ENCODE results near the gene AGGF1.

The AGGF1 gene

DNA sequence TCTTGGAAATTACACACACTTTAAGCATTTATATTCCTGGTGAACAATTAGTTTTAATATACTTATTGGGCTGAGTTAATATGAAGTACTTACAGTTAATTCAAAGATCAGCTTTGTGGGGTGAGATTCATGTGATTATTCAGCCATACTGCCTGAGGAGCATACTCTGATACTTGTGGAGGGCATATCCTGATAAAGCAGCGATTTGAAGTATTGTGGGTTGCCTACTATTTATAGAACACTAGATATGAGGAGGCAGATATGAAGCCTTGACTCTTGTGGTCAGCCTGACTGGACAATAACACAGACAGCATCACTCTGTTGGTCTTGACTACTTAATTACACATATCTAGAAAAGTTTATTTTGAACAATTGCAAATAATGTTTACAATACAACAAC lies 27.0 kb upstream of the AGGF1 start:
- Histone ChIP-seq H3K9ac (ENCODE audit: low read depth, low read length) (no peak overlapping the region), H3K27me3 (ENCODE audit: control insufficient read depth, insufficient read depth, low read length) (no peaks in the 10 kb centered on the region), H3K4me1 (ENCODE audit: control insufficient read depth, insufficient read depth, low read length) (no peaks in the 10 kb centered on the region), H3K36me3 (ENCODE audit: control insufficient read depth, insufficient read depth, low read length) (no peaks in the 10 kb centered on the region), H3K9me3 (ENCODE audit: control insufficient read depth, insufficient read depth, low read length) (no peaks in the 10 kb centered on the region), H3K27ac (ENCODE audit: low read depth, low read length) (no peak overlapping the region), H3K4me3 (ENCODE audit: low read depth, low read length) (no peak overlapping the region)

DNA sequence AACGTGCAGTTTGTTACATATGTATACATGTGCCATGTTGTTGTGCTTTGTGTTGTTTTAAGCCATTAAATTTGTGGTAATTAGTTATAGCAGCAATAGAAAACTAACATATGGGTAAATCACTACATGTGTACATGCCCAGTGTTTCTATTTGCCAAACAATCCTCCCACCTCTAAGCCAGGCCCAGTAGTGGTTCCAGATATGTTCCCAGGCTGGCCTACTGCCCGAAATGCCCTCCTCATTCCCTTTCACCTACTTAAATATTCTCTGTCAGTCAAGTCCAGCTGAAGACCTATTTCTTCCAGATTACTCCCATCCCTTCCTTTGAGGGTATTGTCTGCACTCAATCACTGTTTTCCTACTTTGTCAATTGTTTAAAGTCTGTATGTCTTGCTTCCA lies 24.1 kb upstream of the AGGF1 start:
- H3K9me3 ChIP-seq (ENCODE audit: control insufficient read depth, insufficient read depth, low read length): no peaks in the 10 kb centered on the region
- no peaks in the 10 kb centered on the region for H3K27me3 ChIP-seq (ENCODE audit: control insufficient read depth, insufficient read depth, low read length)
- H3K36me3 ChIP-seq (ENCODE audit: control insufficient read depth, insufficient read depth, low read length): no peaks in the 10 kb centered on the region
- no peak overlapping the region for H3K4me3 ChIP-seq (ENCODE audit: low read depth, low read length)
- no peaks in the 10 kb centered on the region for H3K4me1 ChIP-seq (ENCODE audit: control insufficient read depth, insufficient read depth, low read length)
- no peak overlapping the region for H3K9ac ChIP-seq (ENCODE audit: low read depth, low read length)
- no peak overlapping the region for H3K27ac ChIP-seq (ENCODE audit: low read depth, low read length)

DNA sequence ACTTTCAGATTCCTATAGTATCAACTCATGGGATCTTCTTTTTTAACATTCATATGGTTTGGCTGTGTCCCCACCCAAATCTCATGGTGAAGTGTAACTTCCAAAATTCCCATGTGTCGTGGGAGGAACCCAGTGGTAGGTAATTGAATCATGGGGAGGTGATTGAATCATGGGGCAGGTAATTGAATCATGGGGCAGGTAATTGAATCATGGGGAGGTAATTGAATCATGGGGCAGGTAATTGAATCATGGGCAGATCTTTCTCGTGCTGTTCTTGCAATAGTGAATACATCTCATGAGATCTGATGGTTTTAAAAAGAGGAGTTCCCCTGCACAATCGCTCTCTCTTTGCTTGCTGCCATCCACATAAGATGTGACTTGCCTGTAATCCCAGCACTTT lies 21.8 kb upstream of the AGGF1 start:
- H3K27me3 ChIP-seq (ENCODE audit: control insufficient read depth, insufficient read depth, low read length): no peaks in the 10 kb centered on the region
- no peaks in the 10 kb centered on the region for H3K36me3 ChIP-seq (ENCODE audit: control insufficient read depth, insufficient read depth, low read length)
- H3K4me3 ChIP-seq (ENCODE audit: low read depth, low read length): no peak overlapping the region
- H3K9me3 ChIP-seq (ENCODE audit: control insufficient read depth, insufficient read depth, low read length): no peaks in the 10 kb centered on the region
- no peak overlapping the region for H3K27ac ChIP-seq (ENCODE audit: low read depth, low read length)
- no peaks in the 10 kb centered on the region for H3K4me1 ChIP-seq (ENCODE audit: control insufficient read depth, insufficient read depth, low read length)
- H3K9ac ChIP-seq (ENCODE audit: low read depth, low read length): no peak overlapping the region

DNA sequence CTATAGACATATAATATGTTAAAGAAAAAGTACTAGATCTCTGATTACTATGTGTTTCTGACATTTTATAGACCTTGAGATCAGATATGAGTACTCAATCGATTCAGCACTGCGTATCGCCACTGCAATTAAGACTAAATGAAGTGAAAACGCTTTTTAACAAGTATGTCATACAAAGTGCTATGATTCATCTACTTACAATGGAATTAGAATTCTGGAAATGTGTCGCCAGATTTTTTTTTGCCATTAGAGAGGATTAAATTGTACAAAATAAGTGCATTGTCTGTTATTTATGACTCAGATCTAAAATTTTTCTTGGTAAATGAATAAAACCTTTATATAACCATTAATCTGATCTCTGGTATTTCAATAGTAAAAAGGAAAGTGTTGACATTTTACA lies 20.0 kb upstream of the AGGF1 start:
- H3K36me3 ChIP-seq (ENCODE audit: control insufficient read depth, insufficient read depth, low read length): no peaks in the 10 kb centered on the region

DNA sequence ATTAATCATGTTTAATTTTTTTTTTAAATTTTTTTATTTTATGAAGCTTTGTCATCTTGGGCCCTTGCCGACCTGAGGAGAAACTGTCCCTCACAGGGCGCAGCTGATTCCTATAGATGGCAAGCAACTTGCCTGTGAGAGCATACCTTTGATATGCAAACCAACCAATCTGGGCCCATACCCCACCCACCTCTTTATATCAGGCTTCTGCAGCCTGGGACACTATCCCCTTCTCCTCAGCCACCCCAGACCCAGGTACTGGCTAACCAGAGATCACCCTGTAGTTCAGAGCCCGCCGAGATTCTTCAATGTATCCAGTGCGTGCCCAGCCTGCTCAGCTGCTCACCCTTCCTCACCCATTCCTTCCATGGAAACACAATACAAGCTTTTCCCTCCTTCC lies 18.7 kb upstream of the AGGF1 start:
- Histone ChIP-seq H3K9ac (ENCODE audit: low read depth, low read length) (no peak overlapping the region), H3K27me3 (ENCODE audit: control insufficient read depth, insufficient read depth, low read length) (no peaks in the 10 kb centered on the region), H3K4me1 (ENCODE audit: control insufficient read depth, insufficient read depth, low read length) (no peaks in the 10 kb centered on the region; the same call in 1 of the 2 replicates), H3K36me3 (ENCODE audit: control insufficient read depth, insufficient read depth, low read length) (no peaks in the 10 kb centered on the region), H3K4me3 (ENCODE audit: low read depth, low read length) (no peak overlapping the region), H3K27ac (ENCODE audit: low read depth, low read length) (no peak overlapping the region), H3K9me3 (ENCODE audit: control insufficient read depth, insufficient read depth, low read length) (no peaks in the 10 kb centered on the region)

More for the DNA sequence above, 20.0 kb upstream of the AGGF1 start:
- H3K27ac ChIP-seq (ENCODE audit: low read depth, low read length): no peak overlapping the region
- no peaks in the 10 kb centered on the region for H3K27me3 ChIP-seq (ENCODE audit: control insufficient read depth, insufficient read depth, low read length)
- no peak overlapping the region for H3K4me3 ChIP-seq (ENCODE audit: low read depth, low read length)
- no peaks in the 10 kb centered on the region for H3K9me3 ChIP-seq (ENCODE audit: control insufficient read depth, insufficient read depth, low read length)
- no peak overlapping the region for H3K9ac ChIP-seq (ENCODE audit: low read depth, low read length)
- no peaks in the 10 kb centered on the region for H3K4me1 ChIP-seq (ENCODE audit: control insufficient read depth, insufficient read depth, low read length)

DNA sequence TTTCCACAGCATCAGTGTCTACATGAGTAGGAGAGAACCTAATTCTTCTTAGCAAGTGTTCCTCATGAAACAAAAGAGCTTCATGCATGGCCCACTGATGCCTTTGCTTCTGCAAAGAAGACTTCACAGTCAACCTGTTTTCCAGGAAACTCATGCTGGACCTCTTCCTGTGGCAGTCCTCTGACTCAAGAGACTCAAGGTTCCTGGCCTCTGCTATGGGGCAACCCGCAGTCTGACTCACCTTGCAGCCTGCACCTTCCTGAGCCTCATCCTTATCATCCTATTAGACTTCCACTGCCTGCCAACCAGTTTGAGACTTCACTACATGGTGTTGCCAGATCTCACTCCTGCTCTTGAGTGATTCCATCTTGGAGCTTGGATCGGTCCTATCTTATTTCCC lies 17.6 kb upstream of the AGGF1 start:
- H3K9ac ChIP-seq (ENCODE audit: low read depth, low read length): no peak overlapping the region
- no peak overlapping the region for H3K27ac ChIP-seq (ENCODE audit: low read depth, low read length)
- H3K4me3 ChIP-seq (ENCODE audit: low read depth, low read length): no peak overlapping the region
- H3K27me3 ChIP-seq (ENCODE audit: control insufficient read depth, insufficient read depth, low read length): no peaks in the 10 kb centered on the region
- no peaks in the 10 kb centered on the region for H3K9me3 ChIP-seq (ENCODE audit: control insufficient read depth, insufficient read depth, low read length)
- H3K4me1 ChIP-seq (ENCODE audit: control insufficient read depth, insufficient read depth, low read length): no peaks in the 10 kb centered on the region; the same call in 1 of the 2 replicates
- H3K36me3 ChIP-seq (ENCODE audit: control insufficient read depth, insufficient read depth, low read length): no peaks in the 10 kb centered on the region

DNA sequence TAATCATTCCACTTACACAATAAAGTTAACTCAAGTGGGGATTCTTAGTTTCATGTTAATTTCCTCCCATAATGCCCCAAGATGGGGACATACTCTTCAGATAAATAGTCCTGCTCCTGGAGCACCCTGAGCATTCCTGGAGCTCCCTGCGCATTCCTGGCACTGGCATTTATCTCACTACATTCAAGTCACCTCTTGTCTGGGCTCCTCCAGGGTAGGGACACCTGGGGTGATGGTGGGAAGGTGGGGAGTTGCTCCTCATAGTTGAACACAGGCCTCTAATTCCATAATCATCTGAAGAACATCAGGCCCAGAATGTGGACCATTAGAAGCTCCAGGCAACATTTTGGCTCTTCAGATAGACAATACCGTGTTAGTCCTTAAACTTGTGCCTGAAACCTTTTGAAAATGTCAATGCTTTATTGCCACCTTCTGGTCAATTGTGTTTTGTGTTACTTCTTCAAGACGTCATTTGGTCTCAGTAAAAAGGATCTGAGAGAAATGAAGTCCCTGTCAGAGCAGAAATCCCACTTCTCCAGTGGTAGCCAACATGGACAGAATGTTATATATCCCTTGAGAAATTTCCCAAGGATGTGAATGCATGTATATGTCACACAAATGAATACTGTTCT lies 14.2 kb upstream of the AGGF1 start:
- Histone ChIP-seq H3K4me3 (ENCODE audit: low read depth, low read length) (no peak overlapping the region), H3K27ac (ENCODE audit: low read depth, low read length) (no peak overlapping the region), H3K36me3 (ENCODE audit: control insufficient read depth, insufficient read depth, low read length) (no peaks in the 10 kb centered on the region), H3K27me3 (ENCODE audit: control insufficient read depth, insufficient read depth, low read length) (no peaks in the 10 kb centered on the region), H3K9me3 (ENCODE audit: control insufficient read depth, insufficient read depth, low read length) (no peaks in the 10 kb centered on the region), H3K4me1 (ENCODE audit: control insufficient read depth, insufficient read depth, low read length) (no peaks in the 10 kb centered on the region; the same call in 1 of the 2 replicates), H3K9ac (ENCODE audit: low read depth, low read length) (no peak overlapping the region)

DNA sequence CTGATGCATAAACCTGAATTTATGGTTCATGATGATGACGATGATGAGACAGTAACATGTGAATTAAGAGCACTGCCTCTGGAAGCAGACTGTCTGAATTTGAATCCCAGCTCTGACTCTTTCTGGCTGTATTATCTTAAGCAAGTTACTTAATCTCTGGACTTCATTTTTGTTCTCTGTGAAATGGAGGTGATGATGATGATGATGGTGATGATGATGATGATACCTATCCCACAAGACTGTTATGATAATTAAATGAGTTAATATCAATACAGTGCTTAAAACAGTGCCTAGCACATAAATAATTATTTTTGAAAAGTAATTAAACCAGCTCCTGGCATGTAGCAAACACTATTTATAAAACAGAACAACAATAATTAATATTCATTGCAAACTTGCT lies 13.2 kb upstream of the AGGF1 start:
- Histone ChIP-seq H3K27ac (ENCODE audit: low read depth, low read length) (no peak overlapping the region), H3K36me3 (ENCODE audit: control insufficient read depth, insufficient read depth, low read length) (no peaks in the 10 kb centered on the region), H3K27me3 (ENCODE audit: control insufficient read depth, insufficient read depth, low read length) (no peaks in the 10 kb centered on the region), H3K4me3 (ENCODE audit: low read depth, low read length) (no peak overlapping the region), H3K4me1 (ENCODE audit: control insufficient read depth, insufficient read depth, low read length) (no peaks in the 10 kb centered on the region; the same call in 1 of the 2 replicates), H3K9me3 (ENCODE audit: control insufficient read depth, insufficient read depth, low read length) (no peaks in the 10 kb centered on the region), H3K9ac (ENCODE audit: low read depth, low read length) (no peak overlapping the region)

DNA sequence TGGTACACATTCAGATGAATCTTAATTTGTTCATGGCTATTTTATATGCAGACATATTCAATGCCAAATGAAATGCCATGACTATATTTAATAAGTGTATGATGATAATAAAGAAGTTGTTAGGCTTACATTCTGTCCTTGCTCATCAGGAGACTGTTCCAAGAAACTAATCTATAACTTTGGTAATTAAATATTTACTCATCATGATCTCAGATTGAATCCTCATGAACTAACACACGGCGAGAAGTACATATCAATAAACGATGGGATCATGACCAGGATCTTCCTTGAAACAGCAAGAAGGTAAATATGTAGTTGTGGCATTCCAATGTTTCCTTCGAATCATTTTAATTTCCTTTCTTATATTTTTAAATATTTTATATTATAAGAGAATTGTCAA lies 12.5 kb upstream of the AGGF1 start:
- Histone ChIP-seq H3K9me3 (ENCODE audit: control insufficient read depth, insufficient read depth, low read length) (no peaks in the 10 kb centered on the region), H3K27ac (ENCODE audit: low read depth, low read length) (no peak overlapping the region)

DNA sequence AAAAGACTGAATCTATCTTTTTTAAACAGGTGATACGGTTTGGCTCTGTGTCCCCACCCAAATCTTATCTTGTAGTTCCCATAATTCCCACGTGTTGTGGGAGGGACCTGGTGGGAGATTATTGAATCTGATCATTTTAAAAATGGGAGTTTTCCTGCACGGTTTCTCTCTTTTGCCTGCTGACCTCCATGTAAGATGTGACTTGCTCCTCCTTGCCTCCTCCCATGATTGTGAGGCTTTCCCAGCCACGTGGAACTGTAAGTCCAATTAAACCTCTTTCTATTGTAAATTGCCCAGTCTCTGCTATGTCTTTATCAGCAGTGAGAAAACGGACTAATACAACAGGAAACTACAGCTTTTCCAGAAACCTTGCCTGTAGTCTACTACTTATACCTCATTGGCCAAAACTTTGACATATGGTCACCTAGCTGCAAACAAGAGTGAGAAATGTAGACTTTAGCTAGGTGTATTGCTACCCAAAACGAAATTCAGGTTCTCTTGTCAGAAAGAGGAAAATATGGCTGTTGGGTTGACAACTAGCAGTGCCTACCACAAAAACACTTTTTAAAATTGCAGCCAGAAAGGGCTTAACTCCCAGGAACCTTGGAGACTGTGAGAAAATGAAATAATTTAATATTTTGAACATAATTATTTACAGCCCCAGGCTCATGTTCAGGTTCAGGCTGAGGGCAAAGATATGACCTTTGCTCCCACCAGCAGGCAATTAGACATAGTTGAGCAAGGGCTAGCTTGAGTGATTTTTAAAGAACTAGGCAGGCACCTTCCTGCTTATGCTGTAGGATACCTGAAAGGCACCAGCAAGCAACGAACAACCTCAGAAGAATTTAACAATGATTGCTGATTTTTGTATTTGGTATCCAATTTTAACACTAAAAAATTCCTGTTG lies 7.4 kb upstream of the AGGF1 start:
- H3K36me3 ChIP-seq (ENCODE audit: control insufficient read depth, insufficient read depth, low read length): no peaks in the 10 kb centered on the region
- H3K4me3 ChIP-seq (ENCODE audit: low read depth, low read length): no peak overlapping the region
- no peaks in the 10 kb centered on the region for H3K9me3 ChIP-seq (ENCODE audit: control insufficient read depth, insufficient read depth, low read length)
- H3K27me3 ChIP-seq (ENCODE audit: control insufficient read depth, insufficient read depth, low read length): no peaks in the 10 kb centered on the region
- no peaks in the 10 kb centered on the region for H3K4me1 ChIP-seq (ENCODE audit: control insufficient read depth, insufficient read depth, low read length)
- no peak overlapping the region for H3K9ac ChIP-seq (ENCODE audit: low read depth, low read length)
- no peak overlapping the region for H3K27ac ChIP-seq (ENCODE audit: low read depth, low read length)

More for the DNA sequence above, 12.5 kb upstream of the AGGF1 start:
- no peak overlapping the region for H3K4me3 ChIP-seq (ENCODE audit: low read depth, low read length)
- H3K36me3 ChIP-seq (ENCODE audit: control insufficient read depth, insufficient read depth, low read length): no peaks in the 10 kb centered on the region
- H3K4me1 ChIP-seq (ENCODE audit: control insufficient read depth, insufficient read depth, low read length): no peaks in the 10 kb centered on the region; the same call in 1 of the 2 replicates
- no peak overlapping the region for H3K9ac ChIP-seq (ENCODE audit: low read depth, low read length)
- no peaks in the 10 kb centered on the region for H3K27me3 ChIP-seq (ENCODE audit: control insufficient read depth, insufficient read depth, low read length)

DNA sequence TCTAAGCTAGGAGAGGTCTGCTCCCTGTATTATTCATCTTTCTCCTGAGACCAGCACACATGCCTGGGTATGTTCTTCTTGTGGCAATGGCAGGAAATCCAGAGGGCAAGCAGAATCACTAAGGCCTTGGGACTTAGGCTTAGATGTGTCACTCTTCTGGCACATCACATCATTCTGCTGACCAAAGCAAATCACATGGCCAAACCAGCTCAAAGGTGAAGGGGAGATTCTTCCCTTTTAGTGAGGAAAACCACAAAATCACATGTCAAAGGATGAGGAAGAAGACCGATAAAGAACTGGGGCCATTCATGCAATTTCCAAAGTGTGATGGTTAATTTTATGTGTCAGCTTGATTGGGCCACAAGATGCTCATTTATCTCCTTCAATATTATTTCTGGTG lies 5.7 kb upstream of the AGGF1 start:
- Histone ChIP-seq H3K4me1 (ENCODE audit: control insufficient read depth, insufficient read depth, low read length) (no peaks in the 10 kb centered on the region), H3K27ac (ENCODE audit: low read depth, low read length) (no peak overlapping the region), H3K9ac (ENCODE audit: low read depth, low read length) (no peak overlapping the region), H3K9me3 (ENCODE audit: control insufficient read depth, insufficient read depth, low read length) (peaks cover 10% of the 10 kb centered on the region), H3K27me3 (ENCODE audit: control insufficient read depth, insufficient read depth, low read length) (0 out of 2 replicates have a peak, but pooled peaks cover 3% of the 10 kb centered on the region), H3K4me3 (ENCODE audit: low read depth, low read length) (no peak overlapping the region), H3K36me3 (ENCODE audit: control insufficient read depth, insufficient read depth, low read length) (no peaks in the 10 kb centered on the region)
